B cell (primary cell): ENCODE measurements around the gene KCNJ16. TPM values are rescaled to one million over a fixed set of nuclear protein-coding genes. Genes with fewer than 3 reads are reported as not detected.
A peak's percentile ranks its signal among the peaks of the same experiment; 100 is the strongest.

Experiments used
- ATAC-seq: fragments of 200-7000 bp; cut with Tn5 transposase; one replicate; pipeline ENCODE4 v1.10.0; 2021; ENCODE audit warnings: low read depth, mild to moderate bottlenecking, moderate number of reproducible peaks, moderate library complexity
- CTCF ChIA-PET: fragments of 350-600 bp; sonication (Branson Sonifier 250); formaldehyde crosslinking; loops from one replicate; lab custom pipeline; 2021; ENCODE audit warnings: antibody characterized with exemption, inconsistent platforms; lab: Charles Lee
- POLR2A ChIA-PET: fragments of 350-600 bp; sonication (Branson Sonifier 250); formaldehyde crosslinking; loops from one replicate; lab custom pipeline; 2021; ENCODE audit warnings: antibody characterized with exemption; lab: Charles Lee
- DNase-seq: peaks from one replicate; pipeline ENCODE4 v3.0.0; 2013
- H2AFZ ChIP-seq: 2 replicates; pipeline ENCODE4 v1.6.1; 2012; ENCODE audit warnings: mild to moderate bottlenecking, low read depth, low read length; ENCODE audit not compliant: insufficient read depth, poor library complexity, severe bottlenecking
- H3K27ac ChIP-seq, 2 donors: 1 replicate in 1 of 2; 2 replicates in 1 of 2; pipeline ENCODE4 v1.5.1; 2012 to 2013; ENCODE audit warnings: low read length in 2 of 2, mild to moderate bottlenecking in 2 of 2, moderate library complexity in 1 of 2
- H3K27me3 ChIP-seq, 4 experiments: fragments of 200-600 bp in 1 of 4; sonication (generic) in 1 of 4; replicated peaks in 1 of 4; 1 replicate in 2 of 4; 2 replicates in 2 of 4; pipeline versions ENCODE4 v1.6.1 to v1.7.0; 2013 to 2016; ENCODE audit warnings: low read length in 3 of 4, mild to moderate bottlenecking in 2 of 4, mixed read lengths in 1 of 4, moderate library complexity in 1 of 4; ENCODE audit not compliant: insufficient read depth in 4 of 4, control insufficient read depth in 3 of 4; ENCODE audit errors: control extremely low read depth in 1 of 4
- H3K36me3 ChIP-seq, 2 experiments: replicated peaks in 1 of 2; 1 replicate in 1 of 2; 2 replicates in 1 of 2; pipeline versions ENCODE4 v1.6.1 to v1.7.1; 2013; ENCODE audit warnings: low read length in 1 of 2; ENCODE audit not compliant: insufficient read depth in 2 of 2, control insufficient read depth in 1 of 2; ENCODE audit errors: control extremely low read depth in 1 of 2, extremely low read depth in 1 of 2
- H3K4me1 ChIP-seq, 2 donors: fragments of 200-600 bp in 1 of 2; sonication (generic) in 1 of 2; 1 replicate in 1 of 2; 2 replicates in 1 of 2; pipeline versions ENCODE4 v1.5.1 to v1.6.1; 2013 to 2017; ENCODE audit warnings: low read length in 2 of 2; ENCODE audit not compliant: control insufficient read depth in 2 of 2, insufficient read depth in 2 of 2
- H3K4me2 ChIP-seq: replicated peaks from 2 replicates; pipeline ENCODE3; 2012; ENCODE audit warnings: mild to moderate bottlenecking, low read depth, low read length; ENCODE audit not compliant: poor library complexity, severe bottlenecking
- H3K4me3 ChIP-seq, 5 experiments: fragments of 200-600 bp in 1 of 5; sonication (generic) in 1 of 5; 1 replicate in 3 of 5; 2 replicates in 2 of 5; pipeline versions ENCODE4 v1.5.1 to v1.7.0; 2011 to 2016; ENCODE audit warnings: low read length in 4 of 5, mild to moderate bottlenecking in 4 of 5, low read depth in 2 of 5, control low read depth in 1 of 5, moderate library complexity in 1 of 5; ENCODE audit not compliant: insufficient read depth in 1 of 5; ENCODE audit errors: control extremely low read depth in 1 of 5, extremely low read depth in 1 of 5
- H3K79me2 ChIP-seq: fragments of 200-600 bp; sonication (generic); one replicate; pipeline ENCODE4 v1.6.0; 2016; ENCODE audit warnings: low read length; ENCODE audit not compliant: control insufficient read depth, insufficient read depth
- H3K9ac ChIP-seq: fragments of 200-600 bp; sonication (generic); 2 replicates; pipeline ENCODE4 v1.6.1; 2017; ENCODE audit warnings: mild to moderate bottlenecking, low read length, moderate library complexity
- H3K9me3 ChIP-seq, 3 donors: one replicate each; pipeline versions ENCODE4 v1.6.1 to v1.7.1; 2013; ENCODE audit warnings: low read length in 2 of 3; ENCODE audit not compliant: control insufficient read depth in 2 of 3, insufficient read depth in 1 of 3; ENCODE audit errors: control extremely low read depth in 1 of 3
- H4K20me1 ChIP-seq: 2 replicates; pipeline ENCODE4 v1.6.0; 2012; ENCODE audit warnings: mild to moderate bottlenecking, low read length; ENCODE audit not compliant: insufficient read depth, control insufficient read depth, poor library complexity, severe bottlenecking
- H3K27ac Mint-ChIP-seq: one replicate; pipeline ENCODE4 v1.8.0; 2021; ENCODE audit warnings: mixed read lengths
- H3K27me3 Mint-ChIP-seq: one replicate; pipeline ENCODE4 v1.8.0; 2021; ENCODE audit warnings: mixed read lengths
- H3K4me1 Mint-ChIP-seq: one replicate; pipeline ENCODE4 v1.8.0; 2021; ENCODE audit warnings: mixed read lengths
- H3K4me3 Mint-ChIP-seq: one replicate; pipeline ENCODE4 v1.8.0; 2021; ENCODE audit warnings: mixed read lengths
- H3K9me3 Mint-ChIP-seq: one replicate; pipeline ENCODE4 v1.8.0; 2022; ENCODE audit warnings: mixed read lengths; ENCODE audit not compliant: insufficient read depth
- EZH2 ChIP-seq: IDR thresholded peaks from 2 replicates; pipeline ENCODE4 v1.6.1; 2012; ENCODE audit warnings: borderline replicate concordance, low read depth, mild to moderate bottlenecking, moderate library complexity, low read length; ENCODE audit not compliant: insufficient read depth, poor library complexity, severe bottlenecking
- WGBS: methylation state at CpG from one replicate; pipeline ENCODE4 v1.1.5; 2013; ENCODE audit warnings: missing lambda C conversion rate; ENCODE audit not compliant: insufficient coverage; 5-methylcytosine and 5-hydroxymethylcytosine counted together
- intact Hi-C: fragments of 100-400 bp; cut with micrococcal nuclease; formaldehyde crosslinking; loops from one replicate; pipeline ENCODE4 v1.10.0; 2022
- polyA plus RNA-seq: library from polyadenylated mRNA; depleted of rRNA; stranded (reverse); fragments of >200 nt; gene quantifications from 2 replicates; pipeline ENCODE4 v1.2.3, GENCODE V29; 2012
- total RNA-seq, 2 donors: library from RNA; stranded (reverse); fragments of 120-200 nt in 1 of 2; gene quantifications; 1 replicate in 1 of 2; 2 replicates in 1 of 2; pipeline versions ENCODE4 v1.2.3 to v1.2.4, GENCODE V29; 2013 to 2022
- TF ChIP-seq, protein P1 (sequence below): fragments of 200-600 bp; IDR thresholded peaks from one replicate; pipeline ENCODE4 v1.8.0; 2022; ENCODE audit warnings: antibody characterized with exemption, mild to moderate bottlenecking

Gene KCNJ16
- total and polyA plus RNA-seq, 2 donors (not counting 1 experiment from before 2014, with no cell fraction given), result not detected

DNA sequence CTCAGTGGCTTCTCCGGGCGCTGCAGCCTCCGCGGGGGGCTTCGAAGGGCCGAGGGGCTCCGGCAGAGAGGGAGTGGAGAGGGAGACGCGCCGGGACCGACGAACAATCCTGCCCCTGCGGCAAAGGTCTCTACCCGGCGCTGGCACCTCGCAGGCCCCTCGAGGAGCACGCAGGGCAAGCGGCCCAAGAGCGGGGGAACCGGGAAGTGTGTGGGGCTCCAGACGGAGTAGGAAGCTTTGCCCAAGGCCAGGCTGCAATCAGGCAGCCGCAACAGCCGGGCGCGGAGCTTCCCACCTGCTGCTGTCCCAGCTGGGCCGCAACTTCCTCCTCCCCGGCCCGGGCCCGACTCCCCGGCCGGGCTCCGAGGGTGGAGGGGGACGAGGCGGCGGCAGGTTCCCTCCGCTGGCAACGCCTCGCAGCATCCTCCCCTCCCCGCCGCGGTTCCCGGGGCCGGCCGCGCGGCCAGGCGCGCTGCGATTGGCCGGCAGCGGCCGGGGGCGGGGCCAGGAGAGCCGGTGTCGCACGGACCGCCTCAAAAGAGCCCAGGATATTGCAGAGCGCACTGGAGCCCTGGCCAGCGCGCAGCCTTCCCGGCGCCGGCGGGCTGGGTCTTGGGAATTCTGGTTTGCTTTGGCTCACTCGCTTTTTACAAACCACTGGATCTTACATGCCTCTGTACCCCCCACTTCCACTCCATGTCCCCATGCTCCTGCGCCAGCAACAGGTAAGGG, 94.1 kb downstream of the KCNJ16 start, which contains the start of gene KCNJ2:
Gene KCNJ2 (plus strand): TSS at position 556 of the 732 bp plus-strand sequence. CDS start 5,508 bp downstream, outside the sequence.
- DNase-seq (peak; percentile 74), ATAC-seq (peak; percentile 95)
- H3K4me2 ChIP-seq, result peak within 1 kb of the TSS; percentile 86
- peaks cover 0 to 22% (median 15%) of the 10 kb centered on the region in 4 experiments for H3K27me3 ChIP-seq
- ChIA-PET POLR2A (no interaction called here), CTCF (no interaction called here)
- H3K4me1 Mint-ChIP-seq, result peaks cover 23% of the 10 kb centered on the region
- WGBS, result 1% methylated on average over 67 of the region's 67 CpGs
- H3K27ac Mint-ChIP-seq, result peak within 1 kb of the TSS; percentile 0
- H4K20me1 ChIP-seq, result no peaks in the 10 kb centered on the region
- peak within 1 kb of the TSS; percentile 88 for H3K4me3 Mint-ChIP-seq
- H3K4me3 ChIP-seq, result peak within 1 kb of the TSS; percentile 41 to 85 (median 53)
- TF ChIP-seq EZH2, result no peak
- TF ChIP-seq, protein P1, sequence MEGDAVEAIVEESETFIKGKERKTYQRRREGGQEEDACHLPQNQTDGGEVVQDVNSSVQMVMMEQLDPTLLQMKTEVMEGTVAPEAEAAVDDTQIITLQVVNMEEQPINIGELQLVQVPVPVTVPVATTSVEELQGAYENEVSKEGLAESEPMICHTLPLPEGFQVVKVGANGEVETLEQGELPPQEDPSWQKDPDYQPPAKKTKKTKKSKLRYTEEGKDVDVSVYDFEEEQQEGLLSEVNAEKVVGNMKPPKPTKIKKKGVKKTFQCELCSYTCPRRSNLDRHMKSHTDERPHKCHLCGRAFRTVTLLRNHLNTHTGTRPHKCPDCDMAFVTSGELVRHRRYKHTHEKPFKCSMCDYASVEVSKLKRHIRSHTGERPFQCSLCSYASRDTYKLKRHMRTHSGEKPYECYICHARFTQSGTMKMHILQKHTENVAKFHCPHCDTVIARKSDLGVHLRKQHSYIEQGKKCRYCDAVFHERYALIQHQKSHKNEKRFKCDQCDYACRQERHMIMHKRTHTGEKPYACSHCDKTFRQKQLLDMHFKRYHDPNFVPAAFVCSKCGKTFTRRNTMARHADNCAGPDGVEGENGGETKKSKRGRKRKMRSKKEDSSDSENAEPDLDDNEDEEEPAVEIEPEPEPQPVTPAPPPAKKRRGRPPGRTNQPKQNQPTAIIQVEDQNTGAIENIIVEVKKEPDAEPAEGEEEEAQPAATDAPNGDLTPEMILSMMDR, result no peak
- H3K27me3 Mint-ChIP-seq, result peaks cover 63% of the 10 kb centered on the region
- peak within 1 kb of the TSS; percentile 53 for H3K9ac ChIP-seq
- no peaks in the 10 kb centered on the region for H3K9me3 Mint-ChIP-seq
- intact Hi-C loops, result no loop called here
- H3K79me2 ChIP-seq, result no peaks in the 10 kb centered on the region
- H3K9me3 ChIP-seq, result no peaks in the 10 kb centered on the region
- H3K27ac ChIP-seq, result no peak within 1 kb of the TSS
- no peaks in the 10 kb centered on the region for H3K36me3 ChIP-seq
- H2AFZ ChIP-seq, result peak within 1 kb of the TSS; percentile 75
- H3K4me1 ChIP-seq, result peaks cover 19 to 21% of the 10 kb centered on the region in 2 donors
